HG03442 (cell line): ENCODE measurements around the gene OXLD1.
"Not testable (repeated sequence)": the region's sequence is repeated elsewhere in the genome, so short reads cannot be mapped to it uniquely, and the experiment has no call there.

ENCODE experiments used
- ATAC-seq: cut with Tn5 transposase; IDR thresholded peaks from one replicate; pipeline ENCODE4 v1.9.1; 2021; ENCODE audit warnings: mild to moderate bottlenecking, moderate library complexity; ENCODE audit not compliant: unreplicated experiment

Gene OXLD1

GRCh38 chr17:81621494-81622130 lies 44.8 kb downstream of the OXLD1 start:
- no peak for ATAC-seq

- not testable (repeated sequence) for ATAC-seq
These were observed 48.1 kb downstream of the OXLD1 start for GRCh38 chr17:81618307-81618706.

GRCh38 chr17:81616877-81617276 lies 49.5 kb downstream of the OXLD1 start:
- ATAC-seq: no peak

GRCh38 chr17:81615401-81615930 lies 50.9 kb downstream of the OXLD1 start:
- ATAC-seq: no peak
